PC-9 (cell line): ENCODE measurements around the gene MYH15. TPM values are rescaled to one million over a fixed set of nuclear protein-coding genes. Genes with fewer than 3 reads are reported as not detected.

Experiments
- BruUV-seq: library from RNA; stranded (reverse); fragments of 400-500 nt; replicated peaks from 2 replicates; lab custom pipeline; 2021; lab: Mats Ljungman, UMichigan
- CTCF ChIA-PET: fragments of 300-600 bp; sonication (Branson Sonifier 250); formaldehyde crosslinking; loops from one replicate; lab custom pipeline; 2022; ENCODE audit warnings: antibody characterized with exemption; lab: Charles Lee
- POLR2A ChIA-PET: fragments of 300-600 bp; sonication (Branson Sonifier 250); formaldehyde crosslinking; loops from one replicate; lab custom pipeline; 2022; ENCODE audit warnings: antibody characterized with exemption; ENCODE audit not compliant: unreplicated experiment; lab: Charles Lee
- DNase-seq, 2 experiments: peaks; one replicate each; pipeline versions ENCODE4 v3.0.0 to v3.0.0-alpha.2; 2015 to 2022; ENCODE audit warnings: mixed read lengths in 1 of 2
- H2AFZ ChIP-seq: fragments of 200-600 bp; sonication (generic); 2 replicates; pipeline ENCODE4 v1.8.1; 2017; ENCODE audit warnings: antibody characterized with exemption
- H3F3A ChIP-seq: fragments of 200-600 bp; sonication (generic); 2 replicates; pipeline ENCODE4 v1.8.1; 2017; ENCODE audit warnings: antibody characterized with exemption, mild to moderate bottlenecking, low read depth; ENCODE audit not compliant: insufficient read depth
- H3K27ac ChIP-seq: fragments of 200-600 bp; sonication (generic); 2 replicates; pipeline ENCODE4 v1.6.1; 2016; ENCODE audit warnings: mixed run types
- H3K27me3 ChIP-seq: fragments of 200-600 bp; sonication (generic); 2 replicates; pipeline ENCODE4 v1.6.1; 2016; ENCODE audit warnings: low read depth, mixed run types; ENCODE audit not compliant: insufficient read depth
- H3K36me3 ChIP-seq: fragments of 200-600 bp; sonication (generic); 2 replicates; pipeline ENCODE4 v1.6.1; 2016; ENCODE audit warnings: low read depth, mixed run types
- H3K4me1 ChIP-seq: fragments of 200-600 bp; sonication (generic); replicated peaks from 2 replicates; pipeline ENCODE4 v1.6.1; 2016; ENCODE audit warnings: mixed run types; ENCODE audit not compliant: insufficient read depth
- H3K4me2 ChIP-seq: fragments of 200-600 bp; sonication (generic); 2 replicates; pipeline ENCODE4 v1.6.1; 2017; ENCODE audit warnings: mixed run types
- H3K4me3 ChIP-seq: fragments of 200-600 bp; sonication (generic); 2 replicates; pipeline ENCODE4 v1.6.1; 2016; ENCODE audit warnings: mixed run types
- H3K79me2 ChIP-seq: fragments of 200-600 bp; sonication (generic); 2 replicates; pipeline ENCODE4 v1.6.1; 2017; ENCODE audit warnings: low read depth, mixed run types
- H3K9me2 ChIP-seq: fragments of 200-600 bp; sonication (generic); 2 replicates; pipeline ENCODE4 v1.8.1; 2017; ENCODE audit warnings: mild to moderate bottlenecking; ENCODE audit not compliant: insufficient read depth
- H3K9me3 ChIP-seq: fragments of 200-600 bp; sonication (generic); 2 replicates; pipeline ENCODE4 v1.8.1; 2016; ENCODE audit warnings: low read depth; ENCODE audit not compliant: insufficient read depth
- H4K20me1 ChIP-seq: fragments of 200-600 bp; sonication (generic); 2 replicates; pipeline ENCODE4 v1.8.1; 2017; ENCODE audit not compliant: insufficient read depth
- CTCF ChIP-seq: fragments of 200-600 bp; sonication (generic); conservative IDR thresholded peaks from 2 replicates; pipeline ENCODE4 v1.6.1; 2017; ENCODE audit warnings: mixed run types, antibody characterized with exemption, mild to moderate bottlenecking, moderate library complexity
- EZH2 ChIP-seq: fragments of 200-600 bp; sonication (generic); IDR thresholded peaks from 2 replicates; pipeline ENCODE4 v1.8.0; 2017; ENCODE audit warnings: antibody characterized with exemption, low read depth
- intact Hi-C: fragments of 100-400 bp; cut with micrococcal nuclease; formaldehyde crosslinking; loops from one replicate; pipeline ENCODE4 v1.10.0; 2022; ENCODE audit not compliant: unreplicated experiment
- total RNA-seq: library from RNA; stranded (reverse); gene quantifications from 2 replicates; pipeline ENCODE4 v1.2.3, GENCODE V29; 2021

MYH15 gene
- total RNA-seq, 1 experiment from 2014 or later: 2.3 TPM

- Histone ChIP-seq H3K9me2 (no peaks in the 10 kb centered on the region; the same call in 1 of the 2 replicates), H4K20me1 (no peaks in the 10 kb centered on the region), H3K9me3 (no peaks in the 10 kb centered on the region), H3K27me3 (no peaks in the 10 kb centered on the region), H3K4me2 (no peak overlapping the region), H3F3A (no peaks in the 10 kb centered on the region), H3K4me1 (peaks cover 26% of the 10 kb centered on the region), H2AFZ (no peak overlapping the region), H3K4me3 (no peak overlapping the region), H3K79me2 (no peaks in the 10 kb centered on the region), H3K27ac (0 out of 2 replicates have a peak overlapping the region, but pooled peaks have one; percentile 17), H3K36me3 (no peaks in the 10 kb centered on the region)
- ChIA-PET POLR2A (no interaction called here), CTCF (no interaction called here)
- BruUV-seq: no TSS peak
- peak; percentile 7 to 79 for DNase-seq
- intact Hi-C loops: no loop called here
- no peak for TF ChIP-seq EZH2
- TF ChIP-seq CTCF: no peak
These were observed 89.5 kb downstream of the MYH15 start for GRCh38 chr3:108420926-108421325.

- no peak overlapping the region for H2AFZ ChIP-seq
- H3K27ac ChIP-seq: no peak overlapping the region
- H3F3A ChIP-seq: no peaks in the 10 kb centered on the region
- no peaks in the 10 kb centered on the region for H3K79me2 ChIP-seq
- ChIA-PET CTCF (no interaction called here), POLR2A (no interaction called here)
- no peaks in the 10 kb centered on the region for H3K9me3 ChIP-seq
- DNase-seq: no peak
- no peaks in the 10 kb centered on the region for H3K27me3 ChIP-seq
- intact Hi-C loops: no loop called here
- TF ChIP-seq CTCF (no peak), EZH2 (no peak)
- H3K36me3 ChIP-seq: no peaks in the 10 kb centered on the region
- no peaks in the 10 kb centered on the region for H4K20me1 ChIP-seq
- BruUV-seq: no TSS peak
- H3K9me2 ChIP-seq: no peaks in the 10 kb centered on the region; the same call in 1 of the 2 replicates
- peaks cover 31% of the 10 kb centered on the region for H3K4me1 ChIP-seq
- no peak overlapping the region for H3K4me2 ChIP-seq
- H3K4me3 ChIP-seq: no peak overlapping the region
These were observed 94.1 kb downstream of the MYH15 start for GRCh38 chr3:108416111-108416869.

- POLR2A ChIA-PET: no interaction called here
- H2AFZ ChIP-seq: no peak overlapping the region
- TF ChIP-seq EZH2: no peak
- no peaks in the 10 kb centered on the region for H3K79me2 ChIP-seq
- H3F3A ChIP-seq: no peaks in the 10 kb centered on the region
- H3K27ac ChIP-seq: no peak overlapping the region
- no peaks in the 10 kb centered on the region for H4K20me1 ChIP-seq
- BruUV-seq: no TSS peak
- peaks cover 24% of the 10 kb centered on the region for H3K4me1 ChIP-seq
- no peak overlapping the region for H3K4me3 ChIP-seq
- no peak overlapping the region for H3K4me2 ChIP-seq
- H3K9me3 ChIP-seq: no peaks in the 10 kb centered on the region
- intact Hi-C loops: no loop called here
- CTCF ChIA-PET: no interaction called here
- DNase-seq: no peak
- no peaks in the 10 kb centered on the region; the same call in 1 of the 2 replicates for H3K9me2 ChIP-seq
- no peaks in the 10 kb centered on the region for H3K36me3 ChIP-seq
- no peaks in the 10 kb centered on the region for H3K27me3 ChIP-seq
These were observed 94.7 kb downstream of the MYH15 start for GRCh38 chr3:108415661-108416060.
